GM19463 (cell line): ENCODE results near the gene FNDC8.
"Not testable (repeated sequence)": the region's sequence is repeated elsewhere in the genome, so short reads cannot be mapped to it uniquely, and the experiment has no call there.

Source experiments
- ATAC-seq: cut with Tn5 transposase; IDR thresholded peaks from one replicate; pipeline ENCODE4 v1.9.1; 2021; ENCODE audit warnings: mild to moderate bottlenecking, moderate library complexity; ENCODE audit not compliant: unreplicated experiment

Gene FNDC8

GRCh38 chr17:35141681-35142466 lies 20.5 kb downstream of the FNDC8 start, which contains the start of gene NLE1:
Gene NLE1 (minus strand): TSS chr17:35142303. CDS start chr17:35142275, 28 bp downstream.
- peak; percentile 69 for ATAC-seq

- no peak for ATAC-seq
Measured at GRCh38 chr17:35142467-35142796, 21.0 kb downstream of the FNDC8 start.

GRCh38 chr17:35144840-35145239 lies 23.4 kb downstream of the FNDC8 start:
- ATAC-seq, result no peak

- ATAC-seq, result no peak
Measured at GRCh38 chr17:35146214-35146833, 24.9 kb downstream of the FNDC8 start.

GRCh38 chr17:35147375-35147905 lies 26.0 kb downstream of the FNDC8 start, which contains the start of gene UNC45B:
Gene UNC45B (plus strand): TSS chr17:35147817. CDS start chr17:35148264, 447 bp downstream.
- no peak for ATAC-seq

- ATAC-seq, result no peak
Measured at GRCh38 chr17:35148144-35148543, 26.7 kb downstream of the FNDC8 start.

- no peak for ATAC-seq
Measured at GRCh38 chr17:35149941-35150340, 28.5 kb downstream of the FNDC8 start.

GRCh38 chr17:35151080-35151479 lies 29.7 kb downstream of the FNDC8 start:
- not testable (repeated sequence) for ATAC-seq

GRCh38 chr17:35152421-35153140 lies 31.2 kb downstream of the FNDC8 start:
- ATAC-seq, result no peak

- no peak for ATAC-seq
Measured at GRCh38 chr17:35154196-35155165, 33.1 kb downstream of the FNDC8 start.

- no peak for ATAC-seq
Measured at GRCh38 chr17:35155246-35155645, 33.8 kb downstream of the FNDC8 start.

- no peak for ATAC-seq
Measured at GRCh38 chr17:35159940-35160339, 38.5 kb downstream of the FNDC8 start.

GRCh38 chr17:35160354-35161201 lies 39.2 kb downstream of the FNDC8 start:
- ATAC-seq, result no peak

- no peak for ATAC-seq
Measured at GRCh38 chr17:35161281-35161761, 39.9 kb downstream of the FNDC8 start.

GRCh38 chr17:35162755-35163154 lies 41.3 kb downstream of the FNDC8 start:
- ATAC-seq, result no peak

- no peak for ATAC-seq
Measured at GRCh38 chr17:35163886-35164285, 42.5 kb downstream of the FNDC8 start.

GRCh38 chr17:35164716-35165115 lies 43.3 kb downstream of the FNDC8 start:
- no peak for ATAC-seq

GRCh38 chr17:35166526-35166925 lies 45.1 kb downstream of the FNDC8 start:
- ATAC-seq, result no peak

GRCh38 chr17:35167046-35167445 lies 45.6 kb downstream of the FNDC8 start:
- ATAC-seq, result no peak
